Lung (tissue), 12 donors: ENCODE results near the gene OTULIN. TPM values are rescaled to one million over a fixed set of nuclear protein-coding genes. Genes with fewer than 3 reads are reported as not detected.

Experiments
- ATAC-seq: fragments of 200-7000 bp; cut with Tn5 transposase; one replicate; pipeline ENCODE4 v1.9.1; 2020; ENCODE audit warnings: moderate number of reproducible peaks; ENCODE audit not compliant: insufficient read depth, low FRiP score
- DNase-seq, 3 donors: peaks; one replicate each; pipeline ENCODE4 v3.0.0-alpha.2; 2013 to 2017
- H3K27ac ChIP-seq, 2 donors: one replicate each; pipeline ENCODE4 v1.5.1; 2013; ENCODE audit warnings: mild to moderate bottlenecking in 2 of 2, moderate library complexity in 2 of 2, control low read depth in 1 of 2, inconsistent platforms in 1 of 2, low read depth in 1 of 2, low read length in 1 of 2
- H3K27me3 ChIP-seq, 3 donors: one replicate each; pipeline ENCODE4 v1.5.1; 2013; ENCODE audit warnings: low read length in 2 of 3; ENCODE audit not compliant: control insufficient read depth in 3 of 3, insufficient read depth in 3 of 3
- H3K36me3 ChIP-seq, 4 donors: one replicate each; pipeline ENCODE4 v1.5.1; 2013; ENCODE audit warnings: low read length in 4 of 4, mild to moderate bottlenecking in 1 of 4, moderate library complexity in 1 of 4; ENCODE audit not compliant: control insufficient read depth in 4 of 4, insufficient read depth in 4 of 4
- H3K4me1 ChIP-seq, 5 donors: one replicate each; pipeline ENCODE4 v1.5.1; 2013; ENCODE audit warnings: low read length in 5 of 5, mild to moderate bottlenecking in 2 of 5, moderate library complexity in 1 of 5; ENCODE audit not compliant: control insufficient read depth in 5 of 5, insufficient read depth in 5 of 5
- H3K4me3 ChIP-seq: one replicate; pipeline ENCODE4 v1.5.1; 2013; ENCODE audit warnings: mild to moderate bottlenecking, control low read depth, moderate library complexity
- H3K9ac ChIP-seq, 2 donors: one replicate each; pipeline ENCODE4 v1.5.1; 2013; ENCODE audit warnings: low read length in 2 of 2, control low read depth in 1 of 2; ENCODE audit not compliant: insufficient read depth in 1 of 2
- H3K9me3 ChIP-seq, 4 donors: one replicate each; pipeline ENCODE4 v1.5.1; 2013; ENCODE audit warnings: low read length in 3 of 4, mild to moderate bottlenecking in 1 of 4, moderate library complexity in 1 of 4; ENCODE audit not compliant: control insufficient read depth in 4 of 4, insufficient read depth in 3 of 4
- CTCF ChIP-seq: IDR thresholded peaks from 2 replicates; pipeline ENCODE4 v1.5.1; 2012; ENCODE audit warnings: mild to moderate bottlenecking; ENCODE audit errors: control extremely low read depth, extremely low read depth
- WGBS, 2 donors: extraction: QIAGEN DNeasy Blood & Tissue Kit; methylation state at CpG; one replicate each; pipeline ENCODE4 v1.1.7; 2013; 5-methylcytosine and 5-hydroxymethylcytosine counted together
- polyA plus RNA-seq, 2 donors: library from polyadenylated mRNA; stranded (reverse); fragments of 200-250 nt; gene quantifications; one replicate each; pipeline ENCODE4 v1.2.1, GENCODE V29; 2013
- total RNA-seq, 2 donors: library from RNA; depleted of rRNA in 1 of 2; stranded (reverse); fragments of >200 nt in 1 of 2; gene quantifications; one replicate each; pipeline ENCODE4 v1.2.1, GENCODE V29; 2014 to 2021
- donor health status: control.
- donor health status: control.
- donor health status: Bipolar disorder and iron deficiency.
- donor health status: healthy.
- donor health status: DM: yes; HTN: yes; CAD: no.

OTULIN gene
- total and polyA plus RNA-seq, 4 donors = 7.5 to 35.6 (median 21.9) TPM

GRCh38 chr5:14701556-14701955 is 37.0 kb downstream of the OTULIN start:
- no peaks in the 10 kb centered on the region for H3K9me3 ChIP-seq
- H3K27ac ChIP-seq = no peak overlapping the region
- H3K27me3 ChIP-seq = no peaks in the 10 kb centered on the region
- no peak for ATAC-seq
- WGBS, 2 donors = 97 to 98% methylated on average over 10 of the region's 10 CpGs
- H3K9ac ChIP-seq = no peak overlapping the region
- peaks cover 0 to 8% (median 0%) of the 10 kb centered on the region in 5 donors for H3K4me1 ChIP-seq
- no peak for TF ChIP-seq CTCF
- H3K4me3 ChIP-seq = no peak overlapping the region
- no peak for DNase-seq
- peaks cover 13 to 31% (median 15%) of the 10 kb centered on the region in 4 donors for H3K36me3 ChIP-seq

DNA sequence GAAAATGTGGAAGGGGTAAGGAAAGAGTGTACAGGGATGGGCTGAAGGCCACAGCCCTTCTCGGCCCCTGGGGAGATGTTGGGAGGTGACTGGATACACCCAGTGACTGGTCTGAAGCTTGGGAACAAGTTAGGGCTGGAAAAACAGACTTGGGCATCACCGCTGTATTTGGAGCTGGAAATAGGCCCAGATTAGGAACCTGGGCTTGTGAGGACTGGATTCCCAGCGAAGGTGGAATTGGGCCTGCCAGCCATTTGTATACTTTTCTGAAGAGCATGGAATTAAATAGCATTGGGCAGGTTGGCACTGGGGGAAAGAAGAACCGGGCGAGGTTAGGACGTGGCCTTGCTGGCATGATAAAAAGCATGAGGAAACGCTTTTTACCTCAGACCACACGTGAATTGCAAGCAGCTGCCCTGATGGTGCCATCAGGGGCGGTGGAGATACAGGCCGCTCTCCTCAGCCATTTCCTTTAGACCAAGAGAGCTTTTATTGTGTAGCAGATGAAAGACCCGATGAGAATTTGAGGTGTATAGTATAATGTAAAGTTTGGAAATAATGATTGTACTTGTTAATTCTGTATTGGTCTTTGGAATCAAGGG is 37.8 kb downstream of the OTULIN start:
- Histone ChIP-seq H3K27ac (no peak overlapping the region), H3K4me3 (no peak overlapping the region), H3K9ac (no peak overlapping the region), H3K36me3 (peaks cover 11 to 27% (median 16%) of the 10 kb centered on the region in 4 donors), H3K4me1 (peaks cover 0 to 8% (median 0%) of the 10 kb centered on the region in 5 donors), H3K9me3 (no peaks in the 10 kb centered on the region), H3K27me3 (no peaks in the 10 kb centered on the region)
- WGBS, 2 donors = 77 to 87% methylated on average over 11 of the region's 11 CpGs
- DNase-seq (no peak), ATAC-seq (no peak)
- TF ChIP-seq CTCF = no peak

DNA sequence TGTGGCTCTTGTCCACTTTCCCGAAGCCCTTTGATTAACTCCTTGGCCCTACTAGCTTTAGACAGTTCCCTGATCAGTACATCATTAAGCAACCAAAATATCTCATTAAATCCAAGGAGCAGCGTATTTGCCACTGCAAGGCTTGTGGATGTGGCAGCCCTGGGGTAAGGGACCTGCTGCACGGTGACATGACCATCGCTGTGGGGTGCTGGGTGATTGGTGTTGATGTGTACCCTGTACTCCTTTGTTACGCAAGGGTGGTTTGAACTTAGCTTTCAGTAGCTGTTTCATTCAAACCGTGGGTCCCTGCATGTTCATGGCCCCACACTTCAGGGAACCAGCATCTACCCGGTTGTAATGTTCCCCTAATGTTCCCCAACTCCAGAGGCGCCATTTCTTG is 41.0 kb downstream of the OTULIN start:
- 92 to 94% methylated on average over 8 of the region's 8 CpGs for WGBS, 2 donors
- Histone ChIP-seq H3K27ac (no peak overlapping the region), H3K36me3 (peaks cover 14 to 24% (median 19%) of the 10 kb centered on the region in 4 donors), H3K4me1 (peaks cover 0 to 2% (median 0%) of the 10 kb centered on the region in 5 donors), H3K9me3 (no peaks in the 10 kb centered on the region), H3K9ac (no peak overlapping the region), H3K4me3 (no peak overlapping the region), H3K27me3 (no peaks in the 10 kb centered on the region)
- no peak for TF ChIP-seq CTCF
- DNase-seq (no peak), ATAC-seq (no peak)

DNA sequence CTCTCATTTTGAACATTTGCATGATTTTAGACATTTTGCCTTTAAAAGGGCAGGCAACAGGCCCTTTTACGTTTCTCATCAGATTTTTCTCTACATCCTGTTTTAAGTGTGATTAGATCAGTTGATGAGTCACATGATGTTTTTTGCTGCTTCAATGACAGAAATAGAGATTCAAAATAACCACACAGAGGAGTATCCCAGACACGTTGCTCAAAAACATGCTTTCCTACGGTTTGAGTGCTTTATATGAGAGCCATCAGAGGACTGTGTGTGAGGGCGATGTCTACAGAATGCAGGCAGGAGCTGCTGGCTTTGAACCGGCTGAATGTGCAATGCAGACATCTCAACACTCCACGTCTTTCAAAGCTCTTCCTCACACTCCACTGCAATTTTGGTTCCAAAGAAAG is 42.1 kb downstream of the OTULIN start:
- peaks cover 14 to 28% (median 23%) of the 10 kb centered on the region in 4 donors for H3K36me3 ChIP-seq
- DNase-seq = no peak

More for the DNA sequence above, 42.1 kb downstream of the OTULIN start:
- TF ChIP-seq CTCF = no peak
- no peak overlapping the region for H3K4me3 ChIP-seq
- H3K9me3 ChIP-seq = no peaks in the 10 kb centered on the region
- ATAC-seq = no peak
- H3K27ac ChIP-seq = no peak overlapping the region
- no peaks in the 10 kb centered on the region for H3K4me1 ChIP-seq
- WGBS, 2 donors = 51 to 59% methylated on average over 6 of the region's 6 CpGs
- H3K27me3 ChIP-seq = no peaks in the 10 kb centered on the region
- no peak overlapping the region for H3K9ac ChIP-seq
